H9 (cell line): Measurements from ENCODE around the gene MGLL. TPM values are rescaled to one million over a fixed set of nuclear protein-coding genes. Genes with fewer than 3 reads are reported as not detected.

ENCODE experiments used
- DNase-seq: peaks from one replicate; pipeline ENCODE4 v3.0.0-alpha.2; 2017
- H2AFZ ChIP-seq: one replicate; pipeline ENCODE4 v1.6.1; 2013; ENCODE audit warnings: mild to moderate bottlenecking, low read length, control low read depth, moderate library complexity
- H2AK5ac ChIP-seq: 2 replicates; pipeline ENCODE4 v1.6.1; 2013; ENCODE audit warnings: low read length, control low read depth, mixed read lengths; ENCODE audit not compliant: insufficient read length
- H2BK120ac ChIP-seq: one replicate; pipeline ENCODE4 v1.6.1; 2013; ENCODE audit warnings: low read depth, mild to moderate bottlenecking, low read length, control low read depth, inconsistent platforms; ENCODE audit not compliant: poor library complexity, severe bottlenecking
- H2BK12ac ChIP-seq: 2 replicates; pipeline ENCODE4 v1.6.1; 2013; ENCODE audit warnings: low read length, control low read depth, mixed read lengths, low read depth; ENCODE audit not compliant: insufficient read length
- H2BK15ac ChIP-seq: 2 replicates; pipeline ENCODE4 v1.6.1; 2013; ENCODE audit warnings: low read depth, low read length, control low read depth
- H2BK20ac ChIP-seq: one replicate; pipeline ENCODE4 v1.6.1; 2013; ENCODE audit warnings: low read depth, mild to moderate bottlenecking, low read length, control low read depth, inconsistent platforms; ENCODE audit not compliant: poor library complexity, severe bottlenecking
- H2BK5ac ChIP-seq: 2 replicates; pipeline ENCODE4 v1.6.1; 2013; ENCODE audit warnings: low read length, control low read depth, mixed read lengths; ENCODE audit not compliant: insufficient read length
- H3K14ac ChIP-seq: 2 replicates; pipeline ENCODE4 v1.6.1; 2013; ENCODE audit warnings: low read length, control low read depth; ENCODE audit not compliant: insufficient read depth
- H3K18ac ChIP-seq: 2 replicates; pipeline ENCODE4 v1.6.1; 2013; ENCODE audit warnings: low read depth, mild to moderate bottlenecking, mixed read lengths, low read length, control low read depth; ENCODE audit not compliant: insufficient read length
- H3K23ac ChIP-seq: 2 replicates; pipeline ENCODE4 v1.6.1; 2013; ENCODE audit warnings: low read length, control low read depth, mixed read lengths, low read depth; ENCODE audit not compliant: insufficient read length
- H3K23me2 ChIP-seq: 2 replicates; pipeline ENCODE4 v1.6.1; 2013; ENCODE audit warnings: low read depth, mild to moderate bottlenecking, mixed read lengths, low read length, control low read depth; ENCODE audit not compliant: insufficient read length, poor library complexity, severe bottlenecking
- H3K27ac ChIP-seq: 2 replicates; pipeline ENCODE4 v1.5.1; 2013; ENCODE audit warnings: low read length, control low read depth, mixed read lengths, low read depth; ENCODE audit not compliant: insufficient read length
- H3K27me3 ChIP-seq: 2 replicates; pipeline ENCODE4 v1.6.1; 2013; ENCODE audit warnings: low read length, control low read depth, inconsistent platforms; ENCODE audit not compliant: insufficient read depth
- H3K4ac ChIP-seq: 2 replicates; pipeline ENCODE4 v1.6.1; 2013; ENCODE audit warnings: low read depth, mild to moderate bottlenecking, control low read depth, inconsistent platforms, low read length, moderate library complexity
- H3K4me1 ChIP-seq: 2 replicates; pipeline ENCODE4 v1.6.1; 2013; ENCODE audit warnings: low read length, control low read depth, inconsistent platforms; ENCODE audit not compliant: insufficient read depth
- H3K4me2 ChIP-seq: 2 replicates; pipeline ENCODE4 v1.6.1; 2013; ENCODE audit warnings: low read length, control low read depth, mixed read lengths; ENCODE audit not compliant: insufficient read length, insufficient read depth
- H3K56ac ChIP-seq: 2 replicates; pipeline ENCODE4 v1.6.1; 2013; ENCODE audit warnings: low read depth, mild to moderate bottlenecking, mixed read lengths, low read length, control low read depth; ENCODE audit not compliant: insufficient read length
- H3K79me1 ChIP-seq: 2 replicates; pipeline ENCODE4 v1.6.1; 2013; ENCODE audit warnings: low read depth, mild to moderate bottlenecking, moderate library complexity, low read length, control low read depth, inconsistent platforms; ENCODE audit not compliant: insufficient read depth, poor library complexity, severe bottlenecking
- H3K79me2 ChIP-seq: 2 replicates; pipeline ENCODE4 v1.6.1; 2013; ENCODE audit warnings: low read length, control low read depth, inconsistent platforms; ENCODE audit not compliant: insufficient read depth
- H3K9ac ChIP-seq: 2 replicates; pipeline ENCODE4 v1.6.1; 2013; ENCODE audit warnings: low read length, control low read depth, mixed read lengths; ENCODE audit not compliant: insufficient read length; ENCODE audit errors: extremely low read depth
- H3K9me3 ChIP-seq: one replicate; pipeline ENCODE4 v1.6.1; 2013; ENCODE audit warnings: low read depth, low read length, inconsistent platforms; ENCODE audit not compliant: control insufficient read depth
- H3T11ph ChIP-seq: one replicate; pipeline ENCODE4 v1.6.1; 2013; ENCODE audit warnings: mild to moderate bottlenecking, low read length, control low read depth, inconsistent platforms
- H4K20me1 ChIP-seq: one replicate; pipeline ENCODE4 v1.6.1; 2013; ENCODE audit not compliant: control insufficient read depth, insufficient read length, insufficient read depth
- H4K5ac ChIP-seq: 2 replicates; pipeline ENCODE4 v1.6.1; 2013; ENCODE audit warnings: low read depth, mild to moderate bottlenecking, mixed read lengths, low read length, control low read depth; ENCODE audit not compliant: insufficient read length
- H4K8ac ChIP-seq: replicated peaks from 2 replicates; pipeline ENCODE4 v1.6.1; 2013; ENCODE audit warnings: low read length, control low read depth, mixed read lengths, low read depth; ENCODE audit not compliant: insufficient read length
- H4K91ac ChIP-seq: 2 replicates; pipeline ENCODE4 v1.6.1; 2013; ENCODE audit warnings: low read depth, mild to moderate bottlenecking, moderate library complexity, mixed read lengths, low read length, control low read depth; ENCODE audit not compliant: insufficient read length
- H3K27ac Mint-ChIP-seq, 3 experiments: 2 replicates in 2 of 3; 3 replicates in 1 of 3; pipeline ENCODE4 v1.8.0; 2020 to 2021; ENCODE audit warnings: mixed read lengths in 3 of 3, mild to moderate bottlenecking in 1 of 3, moderate library complexity in 1 of 3
- H3K27me3 Mint-ChIP-seq: 2 replicates; pipeline ENCODE4 v1.8.0; 2021; ENCODE audit warnings: low read depth, mild to moderate bottlenecking, moderate library complexity, mixed read lengths
- H3K36me3 Mint-ChIP-seq, 3 experiments: 2 replicates in 2 of 3; 3 replicates in 1 of 3; pipeline ENCODE4 v1.8.0; 2020 to 2021; ENCODE audit warnings: low read depth in 3 of 3, mixed read lengths in 3 of 3; ENCODE audit not compliant: insufficient read depth in 1 of 3
- H3K4me1 Mint-ChIP-seq, 2 experiments: 2 replicates each; pipeline ENCODE4 v1.8.0; 2020; ENCODE audit warnings: mixed read lengths in 2 of 2
- H3K4me3 Mint-ChIP-seq, 2 experiments: 2 replicates in 1 of 2; 3 replicates in 1 of 2; pipeline ENCODE4 v1.8.0; 2020 to 2021; ENCODE audit warnings: mild to moderate bottlenecking in 2 of 2, mixed read lengths in 2 of 2, moderate library complexity in 1 of 2
- H3K9me3 Mint-ChIP-seq, 2 experiments: 2 replicates in 1 of 2; 3 replicates in 1 of 2; pipeline ENCODE4 v1.8.0; 2020; ENCODE audit warnings: mild to moderate bottlenecking in 2 of 2, mixed read lengths in 2 of 2, moderate library complexity in 1 of 2
- WGBS: extraction: QIAGEN DNeasy Blood & Tissue Kit; methylation state at CpG from one replicate; pipeline ENCODE4 v1.1.7; 2013; ENCODE audit warnings: missing lambda C conversion rate, low lambda C conversion rate, mixed read lengths; ENCODE audit not compliant: insufficient read length; ENCODE audit errors: extremely low coverage; 5-methylcytosine and 5-hydroxymethylcytosine counted together
- total RNA-seq: library from RNA; stranded (reverse); gene quantifications from 2 replicates; pipeline ENCODE4 v1.2.1, GENCODE V29; 2021
- TF ChIP-seq, protein P1 (sequence below): fragments of 200-600 bp; sonication (generic); conservative IDR thresholded peaks from 3 replicates; pipeline ENCODE4 v1.8.0; 2021; ENCODE audit warnings: antibody characterized with exemption, mild to moderate bottlenecking

The MGLL gene
- total RNA-seq, 1 experiment from 2014 or later: 0.11 TPM

DNA sequence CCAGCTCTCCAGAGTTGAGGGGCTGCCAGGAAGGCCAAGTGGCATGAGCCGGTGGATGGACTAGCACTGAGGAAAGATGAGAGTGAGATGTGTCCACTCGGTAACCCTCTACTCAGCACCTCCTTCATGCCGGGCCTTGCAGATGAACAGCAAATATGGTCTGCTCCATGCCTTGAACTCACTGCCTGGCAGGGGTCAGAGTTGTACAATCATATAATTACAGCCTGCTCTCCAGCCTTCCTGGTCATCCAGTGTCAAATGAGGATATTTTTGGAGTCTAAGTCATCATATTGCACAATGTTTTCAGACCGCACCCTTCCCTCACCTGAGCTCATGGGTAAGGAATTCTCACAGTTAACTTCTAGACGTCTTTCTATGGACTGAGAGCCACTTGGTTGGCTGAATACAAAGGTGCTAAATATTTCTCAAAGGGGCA, 4.9 kb downstream of the MGLL start:
- H4K8ac ChIP-seq: no peak overlapping the region
- H2BK5ac ChIP-seq: no peak overlapping the region
- H3K18ac ChIP-seq: no peak overlapping the region
- Mint-ChIP-seq H3K4me3 (no peak overlapping the region), H3K36me3 (no peaks in the 10 kb centered on the region; a peak in 1 of 7 replicates), H3K4me1 (peaks cover 18 to 22% of the 10 kb centered on the region in 2 experiments), H3K9me3 (no peaks in the 10 kb centered on the region), H3K27ac (no peak overlapping the region), H3K27me3 (peaks cover 44% of the 10 kb centered on the region)
- H3K4me1 ChIP-seq: no peaks in the 10 kb centered on the region
- H2BK12ac ChIP-seq: no peak overlapping the region
- no peaks in the 10 kb centered on the region for H3K79me2 ChIP-seq
- H3T11ph ChIP-seq: no peak overlapping the region
- no peaks in the 10 kb centered on the region for H4K20me1 ChIP-seq
- no peak overlapping the region for H3K23ac ChIP-seq
- no peak overlapping the region for H2BK120ac ChIP-seq
- no peak overlapping the region for H3K14ac ChIP-seq
- TF ChIP-seq, protein P1, sequence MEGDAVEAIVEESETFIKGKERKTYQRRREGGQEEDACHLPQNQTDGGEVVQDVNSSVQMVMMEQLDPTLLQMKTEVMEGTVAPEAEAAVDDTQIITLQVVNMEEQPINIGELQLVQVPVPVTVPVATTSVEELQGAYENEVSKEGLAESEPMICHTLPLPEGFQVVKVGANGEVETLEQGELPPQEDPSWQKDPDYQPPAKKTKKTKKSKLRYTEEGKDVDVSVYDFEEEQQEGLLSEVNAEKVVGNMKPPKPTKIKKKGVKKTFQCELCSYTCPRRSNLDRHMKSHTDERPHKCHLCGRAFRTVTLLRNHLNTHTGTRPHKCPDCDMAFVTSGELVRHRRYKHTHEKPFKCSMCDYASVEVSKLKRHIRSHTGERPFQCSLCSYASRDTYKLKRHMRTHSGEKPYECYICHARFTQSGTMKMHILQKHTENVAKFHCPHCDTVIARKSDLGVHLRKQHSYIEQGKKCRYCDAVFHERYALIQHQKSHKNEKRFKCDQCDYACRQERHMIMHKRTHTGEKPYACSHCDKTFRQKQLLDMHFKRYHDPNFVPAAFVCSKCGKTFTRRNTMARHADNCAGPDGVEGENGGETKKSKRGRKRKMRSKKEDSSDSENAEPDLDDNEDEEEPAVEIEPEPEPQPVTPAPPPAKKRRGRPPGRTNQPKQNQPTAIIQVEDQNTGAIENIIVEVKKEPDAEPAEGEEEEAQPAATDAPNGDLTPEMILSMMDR: no peak
- no peak overlapping the region for H2BK20ac ChIP-seq
- no CpG with 5 or more reads among the region's 5 CpGs for WGBS
- H3K9me3 ChIP-seq: no peaks in the 10 kb centered on the region
- H2BK15ac ChIP-seq: no peak overlapping the region
- H2AFZ ChIP-seq: no peak overlapping the region
- no peak overlapping the region for H3K4ac ChIP-seq
- no peak overlapping the region for H3K56ac ChIP-seq
- H2AK5ac ChIP-seq: no peak overlapping the region
- H4K5ac ChIP-seq: no peak overlapping the region
- no peak overlapping the region for H4K91ac ChIP-seq
- H3K23me2 ChIP-seq: peaks cover 1% of the 10 kb centered on the region
- no peak overlapping the region for H3K9ac ChIP-seq
- H3K27ac ChIP-seq: no peak overlapping the region
- peaks cover 5% of the 10 kb centered on the region for H3K27me3 ChIP-seq
- H3K4me2 ChIP-seq: no peak overlapping the region
- no peaks in the 10 kb centered on the region for H3K79me1 ChIP-seq
- DNase-seq: no peak
